Stimulated activated CD8-positive, alpha-beta memory T cell treated with anti-CD3 and anti-CD28 coated beads, Interleukin-12 subunit alpha, Interleukin-12 subunit beta, amount 100 ng/mL, for 1 hour (primary cell): ENCODE measurements around the gene TEDC2.

ENCODE experiments used
- DNase-seq: peaks from one replicate; pipeline ENCODE4 v3.0.0-alpha.2; 2020; ENCODE audit warnings: low read depth

Gene TEDC2

DNA sequence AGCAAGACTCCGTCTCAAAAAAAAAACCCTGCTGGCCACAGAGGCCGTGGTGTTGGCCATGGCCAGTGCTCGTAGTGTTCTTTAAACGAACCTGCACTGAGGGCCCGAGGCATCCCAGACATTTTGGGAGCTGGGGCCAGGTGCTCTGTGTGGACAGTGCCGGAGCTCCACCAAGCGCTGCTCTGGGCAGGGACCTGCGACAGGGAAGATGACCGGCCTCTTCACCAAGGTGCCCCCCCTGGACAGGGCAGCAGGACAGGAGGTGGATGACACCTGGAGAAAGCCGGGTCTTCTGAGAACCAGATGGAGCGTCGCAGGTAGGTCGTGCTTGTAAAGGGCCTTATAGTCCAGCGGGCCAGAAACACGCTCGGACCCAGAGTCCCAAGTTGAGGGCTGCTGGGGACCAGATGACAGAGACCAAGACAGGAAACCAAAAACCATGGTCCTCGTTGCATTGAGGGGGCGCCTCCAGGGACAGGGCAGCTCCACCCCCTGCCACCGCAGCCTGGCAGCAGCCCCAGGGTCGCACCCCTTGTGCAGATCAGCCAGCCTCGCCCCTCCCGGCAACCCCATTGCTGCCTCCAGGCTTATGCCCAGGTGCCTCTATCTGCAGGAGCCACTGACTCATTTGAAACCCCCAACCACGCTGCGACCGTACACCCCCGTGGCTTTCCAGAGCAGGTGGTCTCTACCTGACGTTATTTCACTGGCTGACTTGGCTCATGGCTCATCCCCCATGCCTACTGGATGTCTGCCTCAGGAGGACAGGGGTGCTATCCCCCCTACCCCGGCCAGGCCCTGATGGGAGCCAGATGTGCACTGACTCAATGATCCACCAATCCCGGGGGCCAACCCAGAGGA is 7.0 kb downstream of the TEDC2 start:
- no peak for DNase-seq

DNA sequence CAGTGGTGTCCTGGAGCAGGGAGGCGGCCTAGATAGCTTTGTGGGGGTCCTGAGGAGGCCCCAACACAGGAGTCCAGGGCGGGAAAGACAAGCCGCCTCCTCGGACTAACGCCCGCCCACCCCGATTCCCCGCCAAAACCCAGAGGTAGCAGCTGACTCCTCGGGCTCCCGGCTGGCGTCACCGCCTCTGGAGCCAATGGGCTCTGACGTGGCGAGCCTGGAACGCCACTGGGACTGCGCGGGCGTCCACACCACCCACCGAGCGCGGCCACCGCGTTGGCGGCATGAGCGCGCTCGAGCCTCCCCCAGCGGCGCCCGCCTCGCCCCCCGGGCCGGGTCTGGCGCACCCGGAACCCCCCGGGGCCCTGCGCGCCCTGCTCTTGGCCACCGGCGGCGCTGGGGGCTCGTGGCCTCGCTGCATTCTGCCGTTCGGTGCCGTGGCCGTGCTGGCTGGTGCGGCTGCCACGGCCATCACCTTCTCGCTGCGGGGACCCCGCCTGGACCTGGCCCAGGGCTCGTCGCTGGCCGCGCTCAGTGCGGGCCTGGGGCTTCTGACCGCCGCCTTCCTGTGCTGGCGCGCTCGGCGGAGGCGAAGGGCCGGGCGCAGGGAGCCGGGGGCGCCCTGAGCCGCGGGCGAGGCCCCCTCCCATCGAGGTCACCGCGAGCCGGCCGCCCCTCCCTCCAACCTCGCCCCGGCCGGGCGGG is 7.8 kb downstream of the TEDC2 start:
- DNase-seq, result no peak

DNA sequence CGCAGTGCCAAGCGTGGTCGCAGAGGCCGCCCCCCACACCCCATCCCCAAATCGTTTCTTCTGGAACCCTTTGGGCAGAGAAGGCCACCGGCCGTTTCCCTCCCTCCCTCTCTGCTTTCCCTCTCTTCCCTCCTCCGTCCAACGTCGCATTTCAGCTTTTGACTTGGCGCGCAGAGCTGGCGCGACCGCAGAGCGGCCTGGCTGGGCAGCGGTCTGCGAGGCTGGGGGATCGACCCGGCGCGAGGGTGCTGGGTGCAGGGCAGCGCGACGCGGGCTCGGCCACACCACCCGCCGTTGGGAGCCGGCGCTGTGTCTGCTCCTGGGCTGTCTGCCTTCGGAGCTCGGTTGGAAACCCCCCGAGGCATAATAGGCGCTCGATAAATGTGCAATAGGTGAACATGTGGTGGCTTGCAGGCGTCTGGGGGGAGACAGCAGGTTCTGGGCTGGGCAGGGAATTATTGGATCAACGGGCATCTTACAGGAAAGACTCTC is 8.4 kb downstream of the TEDC2 start:
- no peak for DNase-seq

DNA sequence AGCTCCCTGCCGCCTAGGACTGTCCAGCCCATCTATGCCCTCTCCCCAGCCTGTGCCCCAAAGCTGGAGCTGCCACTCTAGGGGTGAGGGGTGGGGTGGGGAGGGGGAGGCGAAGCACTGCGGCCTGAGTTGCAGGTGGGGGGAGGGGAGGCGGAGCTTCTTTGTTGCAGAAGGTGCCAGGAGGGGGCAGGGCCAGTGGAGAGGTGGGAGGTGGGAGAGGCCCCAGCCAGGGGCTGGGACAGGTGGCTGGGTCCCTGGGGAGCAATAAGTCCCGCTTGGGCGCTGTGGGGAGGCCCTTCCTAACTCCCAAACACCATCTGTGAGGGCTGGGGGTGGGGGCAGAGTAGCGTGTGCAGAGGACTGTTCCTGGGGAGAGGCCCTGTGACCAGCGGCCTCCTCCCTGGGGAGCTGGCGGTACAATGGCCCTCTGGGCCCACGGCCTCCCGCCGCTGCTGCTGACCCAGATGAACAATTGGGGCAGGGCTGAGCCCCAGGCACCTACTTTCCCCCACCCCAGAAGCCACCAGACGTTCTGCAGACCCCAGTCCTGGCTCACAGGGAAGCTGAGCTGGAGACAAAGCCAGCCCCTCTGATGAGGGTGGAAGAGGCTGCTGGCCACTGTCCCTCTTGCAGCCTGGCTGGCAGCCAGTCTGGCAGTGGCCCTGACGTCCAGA is 9.0 kb downstream of the TEDC2 start:
- no peak for DNase-seq

DNA sequence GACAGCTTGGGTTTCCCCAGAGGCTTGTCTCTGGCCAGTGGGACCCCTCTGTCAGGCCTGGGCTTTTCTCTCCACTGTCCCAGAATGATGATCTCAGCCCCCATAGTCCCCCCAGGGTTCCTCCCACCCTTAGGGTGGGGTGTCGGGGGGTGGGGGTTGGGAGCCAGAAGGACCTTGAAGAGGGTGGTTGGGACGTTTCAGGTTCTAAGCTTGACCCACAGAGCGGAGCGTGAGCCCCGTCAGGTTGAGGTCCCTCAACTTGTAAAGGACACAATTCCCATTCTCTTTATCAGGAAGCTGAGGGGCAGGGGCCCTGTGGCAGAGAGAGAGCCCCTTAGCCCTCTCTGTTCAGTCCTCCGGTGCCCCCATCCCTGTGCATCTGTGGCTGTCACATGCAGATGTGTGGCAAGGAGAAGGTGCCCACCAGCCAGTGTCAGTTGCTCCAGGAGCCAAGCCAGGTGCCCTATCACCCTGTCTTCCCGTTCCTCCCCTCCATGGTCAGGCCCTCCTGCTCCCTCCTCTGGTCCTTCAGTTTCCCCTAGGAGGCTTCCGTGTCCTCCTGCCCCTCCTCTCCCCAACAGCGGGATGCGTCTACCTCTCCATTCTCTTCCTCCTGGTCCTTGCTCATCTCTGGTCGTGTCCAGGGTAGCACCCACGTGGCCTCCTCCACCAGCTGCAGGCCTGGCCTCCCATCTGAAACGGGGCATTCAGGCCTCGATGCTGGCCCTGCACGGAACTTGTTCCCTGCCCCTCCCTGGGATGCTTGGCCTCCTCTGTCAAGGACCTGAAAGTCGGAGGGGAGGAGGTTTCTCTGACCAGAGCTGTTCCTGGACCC is 9.7 kb downstream of the TEDC2 start:
- no peak for DNase-seq

DNA sequence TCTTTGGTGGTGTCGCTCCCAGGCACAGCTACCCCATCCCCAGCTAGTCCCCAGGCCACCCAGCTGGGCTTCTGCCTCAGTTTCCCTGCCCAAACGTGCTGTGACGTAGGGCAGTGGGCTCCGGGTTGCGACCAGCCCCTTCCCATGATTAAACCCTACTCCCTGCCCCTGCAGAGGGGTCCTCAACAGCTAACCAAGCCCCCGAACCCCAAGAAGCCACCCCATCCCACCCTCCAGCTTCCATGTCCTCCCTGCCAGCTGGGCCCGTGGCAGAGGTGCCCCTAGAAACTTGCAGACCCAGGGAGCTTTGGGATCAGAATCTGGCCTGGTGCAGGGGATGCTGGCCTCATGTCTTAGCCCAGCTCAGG is 10.3 kb downstream of the TEDC2 start:
- no peak for DNase-seq

DNA sequence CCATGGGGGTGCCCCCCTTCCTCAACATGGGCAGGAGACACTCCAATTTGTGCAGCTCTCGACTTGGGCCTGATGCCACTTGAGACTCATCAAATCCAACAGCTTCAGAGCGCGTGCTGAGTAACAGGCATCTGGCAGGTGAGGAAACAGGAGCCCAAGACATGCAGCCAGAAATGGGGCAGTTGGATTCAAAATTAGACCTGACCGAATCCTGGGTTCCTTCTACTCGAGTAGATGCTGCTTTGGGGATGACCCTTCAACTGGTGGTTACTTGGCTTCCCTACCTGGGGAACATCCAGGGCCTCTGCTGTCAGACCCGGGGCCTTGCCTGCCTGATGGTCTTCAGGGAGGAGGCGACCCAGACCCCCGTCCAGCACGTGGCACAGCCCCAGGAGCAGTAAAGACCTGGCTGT is 10.7 kb downstream of the TEDC2 start:
- no peak for DNase-seq

DNA sequence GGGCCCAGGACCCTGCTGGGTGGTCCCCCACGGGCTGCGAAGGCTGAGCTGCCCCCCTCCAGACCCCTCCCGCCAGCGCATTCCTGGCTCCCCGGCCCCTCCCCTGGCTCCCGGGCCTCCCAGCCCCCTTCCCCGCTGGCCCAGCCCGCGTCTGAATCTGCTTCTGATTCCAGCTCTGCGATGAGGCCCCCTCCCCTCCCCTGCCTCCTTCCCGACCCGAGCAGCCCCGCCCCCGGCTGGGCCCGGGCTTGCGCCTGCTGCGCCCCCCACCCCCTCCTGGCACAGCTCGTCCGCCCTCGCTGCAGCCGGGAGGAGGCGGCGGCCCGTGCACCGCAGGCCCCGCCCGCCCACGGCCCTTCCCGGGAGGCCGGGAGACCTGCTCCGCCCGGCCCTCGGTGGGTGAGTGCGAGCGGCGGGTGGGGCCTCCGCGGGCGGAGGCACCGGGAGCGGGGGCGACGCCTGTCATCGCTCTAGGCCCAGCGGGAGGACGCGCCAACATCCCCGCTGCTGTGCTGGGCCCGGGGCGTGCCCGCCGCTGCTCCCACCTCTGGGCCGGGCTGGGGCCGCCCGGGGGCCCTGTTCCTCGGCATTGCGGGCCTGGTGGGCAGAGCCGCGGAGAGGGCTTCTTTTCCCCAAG is 11.2 kb downstream of the TEDC2 start, which contains the start of gene NTN3:
TSS of gene NTN3 (plus strand) at position 282 of the 637 bp plus-strand sequence. CDS start 405 bp downstream, outside the sequence.
- DNase-seq, result no peak

DNA sequence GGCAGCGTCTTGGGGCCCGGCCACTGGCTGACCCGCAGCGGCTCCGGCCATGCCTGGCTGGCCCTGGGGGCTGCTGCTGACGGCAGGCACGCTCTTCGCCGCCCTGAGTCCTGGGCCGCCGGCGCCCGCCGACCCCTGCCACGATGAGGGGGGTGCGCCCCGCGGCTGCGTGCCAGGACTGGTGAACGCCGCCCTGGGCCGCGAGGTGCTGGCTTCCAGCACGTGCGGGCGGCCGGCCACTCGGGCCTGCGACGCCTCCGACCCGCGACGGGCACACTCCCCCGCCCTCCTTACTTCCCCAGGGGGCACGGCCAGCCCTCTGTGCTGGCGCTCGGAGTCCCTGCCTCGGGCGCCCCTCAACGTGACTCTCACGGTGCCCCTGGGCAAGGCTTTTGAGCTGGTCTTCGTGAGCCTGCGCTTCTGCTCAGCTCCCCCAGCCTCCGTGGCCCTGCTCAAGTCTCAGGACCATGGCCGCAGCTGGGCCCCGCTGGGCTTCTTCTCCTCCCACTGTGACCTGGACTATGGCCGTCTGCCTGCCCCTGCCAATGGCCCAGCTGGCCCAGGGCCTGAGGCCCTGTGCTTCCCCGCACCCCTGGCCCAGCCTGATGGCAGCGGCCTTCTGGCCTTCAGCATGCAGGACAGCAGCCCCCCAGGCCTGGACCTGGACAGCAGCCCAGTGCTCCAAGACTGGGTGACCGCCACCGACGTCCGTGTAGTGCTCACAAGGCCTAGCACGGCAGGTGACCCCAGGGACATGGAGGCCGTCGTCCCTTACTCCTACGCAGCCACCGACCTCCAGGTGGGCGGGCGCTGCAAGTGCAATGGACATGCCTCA is 12.0 kb downstream of the TEDC2 start:
- DNase-seq, result no peak

DNA sequence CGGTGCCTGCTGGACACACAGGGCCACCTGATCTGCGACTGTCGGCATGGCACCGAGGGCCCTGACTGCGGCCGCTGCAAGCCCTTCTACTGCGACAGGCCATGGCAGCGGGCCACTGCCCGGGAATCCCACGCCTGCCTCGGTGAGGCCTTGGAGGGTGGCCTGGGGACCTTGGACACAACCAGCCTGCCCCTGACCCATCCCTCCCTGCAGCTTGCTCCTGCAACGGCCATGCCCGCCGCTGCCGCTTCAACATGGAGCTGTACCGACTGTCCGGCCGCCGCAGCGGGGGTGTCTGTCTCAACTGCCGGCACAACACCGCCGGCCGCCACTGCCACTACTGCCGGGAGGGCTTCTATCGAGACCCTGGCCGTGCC is 12.6 kb downstream of the TEDC2 start:
- no peak for DNase-seq

DNA sequence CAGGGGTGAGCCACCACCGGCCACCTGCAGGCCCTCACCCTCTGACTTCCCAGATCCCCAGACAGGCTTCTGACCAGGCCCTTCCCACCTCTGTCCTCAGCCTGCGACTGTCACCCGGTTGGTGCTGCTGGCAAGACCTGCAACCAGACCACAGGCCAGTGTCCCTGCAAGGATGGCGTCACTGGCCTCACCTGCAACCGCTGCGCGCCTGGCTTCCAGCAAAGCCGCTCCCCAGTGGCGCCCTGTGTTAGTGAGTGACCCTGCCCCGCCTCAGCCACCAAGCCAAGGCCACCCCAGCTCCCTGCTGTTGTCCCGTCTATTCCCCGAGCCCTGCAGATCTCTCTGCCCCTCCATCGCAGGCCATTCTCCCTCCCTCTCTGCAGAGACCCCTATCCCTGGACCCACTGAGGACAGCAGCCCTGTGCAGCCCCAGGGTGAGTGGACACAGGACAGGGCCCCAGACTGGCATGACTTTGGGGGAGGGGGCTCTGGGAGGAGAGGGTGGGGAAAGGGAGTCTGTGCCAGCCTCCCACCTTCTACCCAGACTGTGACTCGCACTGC is 13.1 kb downstream of the TEDC2 start:
- no peak for DNase-seq

DNA sequence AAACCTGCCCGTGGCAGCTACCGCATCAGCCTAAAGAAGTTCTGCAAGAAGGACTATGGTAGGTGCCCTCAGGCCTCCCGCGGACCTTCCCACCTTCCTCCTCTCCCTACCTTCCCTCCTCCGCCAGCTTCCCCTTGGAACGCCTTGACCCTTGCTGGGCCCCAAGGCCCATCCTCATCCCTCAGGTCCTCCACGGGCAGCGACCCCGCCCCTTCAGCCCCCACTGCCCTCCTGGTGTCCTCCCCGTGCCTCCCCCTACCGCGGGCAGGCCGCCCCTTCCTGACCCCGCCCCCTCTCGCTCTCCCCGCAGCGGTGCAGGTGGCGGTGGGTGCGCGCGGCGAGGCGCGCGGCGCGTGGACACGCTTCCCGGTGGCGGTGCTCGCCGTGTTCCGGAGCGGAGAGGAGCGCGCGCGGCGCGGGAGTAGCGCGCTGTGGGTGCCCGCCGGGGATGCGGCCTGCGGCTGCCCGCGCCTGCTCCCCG is 13.6 kb downstream of the TEDC2 start:
- no peak for DNase-seq

DNA sequence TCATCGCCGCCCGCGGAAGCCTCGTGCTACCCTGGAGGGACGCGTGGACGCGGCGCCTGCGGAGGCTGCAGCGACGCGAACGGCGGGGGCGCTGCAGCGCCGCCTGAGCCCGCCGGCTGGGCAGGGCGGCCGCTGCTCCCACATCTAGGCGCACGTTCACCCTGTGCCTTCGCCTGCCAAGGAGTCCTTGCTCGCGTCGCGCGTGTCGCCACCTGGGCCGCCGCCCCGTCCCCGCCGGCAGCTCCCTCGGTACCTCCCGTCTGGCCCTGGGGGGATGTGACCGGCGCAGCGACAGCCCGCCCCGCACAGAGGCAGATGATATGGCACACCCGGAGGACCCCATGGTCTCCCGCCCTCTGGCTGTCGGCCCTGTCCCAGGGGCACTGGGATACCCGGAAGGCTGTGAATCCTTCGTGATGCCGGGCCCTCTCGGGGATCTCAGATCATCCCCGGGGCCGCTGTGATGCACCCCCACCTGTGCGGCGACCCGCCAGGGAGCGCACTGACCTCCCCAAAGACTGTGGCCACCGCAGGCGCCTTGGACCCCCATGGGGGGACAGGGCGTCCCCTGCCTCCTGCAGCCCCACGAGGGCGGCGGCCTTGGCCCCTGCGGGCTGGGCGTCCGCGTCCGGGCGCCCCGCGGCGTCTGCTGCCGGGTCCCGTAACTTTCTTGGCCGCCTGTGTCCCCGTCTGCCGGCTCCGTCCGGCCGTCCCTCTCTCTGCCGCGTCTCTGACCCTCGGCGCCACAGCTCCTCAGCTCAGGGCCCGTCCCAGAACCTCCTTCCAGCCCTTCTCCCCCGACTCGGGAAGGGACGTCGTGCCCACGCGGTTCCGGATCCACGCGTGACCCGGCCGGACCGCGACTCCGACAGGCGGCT is 14.3 kb downstream of the TEDC2 start:
- no peak for DNase-seq

DNA sequence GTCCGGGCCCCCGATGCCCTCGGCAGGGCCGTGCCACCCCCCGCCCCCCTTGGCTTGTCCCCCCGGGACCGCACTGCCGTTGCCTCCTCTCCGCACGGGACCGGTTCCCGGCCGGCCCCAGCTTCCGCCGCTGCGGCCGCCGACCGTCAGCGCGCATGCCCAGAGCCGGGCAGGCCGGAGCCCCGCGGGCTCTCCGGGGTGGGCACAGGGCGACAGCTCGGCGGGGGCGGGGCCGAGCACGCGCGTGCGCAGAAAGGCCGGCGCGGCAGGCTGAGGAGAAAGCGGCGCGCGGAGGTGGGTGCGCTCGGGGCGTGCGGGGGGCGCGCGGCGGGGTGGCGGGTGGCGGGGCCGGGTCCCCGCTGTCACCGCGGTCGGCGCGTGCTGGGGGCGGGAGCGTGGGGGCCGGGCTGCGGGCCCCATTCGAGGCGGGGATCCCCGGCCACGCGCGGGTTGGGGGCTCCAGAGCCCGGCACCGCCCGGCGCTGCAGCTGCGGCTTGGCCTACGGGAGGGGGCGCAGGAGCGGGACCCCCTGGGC is 15.0 kb downstream of the TEDC2 start, which contains the start of gene TBC1D24:
TSS of gene TBC1D24 (plus strand) at position 251 of the 536 bp plus-strand sequence. CDS start 21,022 bp downstream, outside the sequence.
- DNase-seq, result peak; percentile 65

DNA sequence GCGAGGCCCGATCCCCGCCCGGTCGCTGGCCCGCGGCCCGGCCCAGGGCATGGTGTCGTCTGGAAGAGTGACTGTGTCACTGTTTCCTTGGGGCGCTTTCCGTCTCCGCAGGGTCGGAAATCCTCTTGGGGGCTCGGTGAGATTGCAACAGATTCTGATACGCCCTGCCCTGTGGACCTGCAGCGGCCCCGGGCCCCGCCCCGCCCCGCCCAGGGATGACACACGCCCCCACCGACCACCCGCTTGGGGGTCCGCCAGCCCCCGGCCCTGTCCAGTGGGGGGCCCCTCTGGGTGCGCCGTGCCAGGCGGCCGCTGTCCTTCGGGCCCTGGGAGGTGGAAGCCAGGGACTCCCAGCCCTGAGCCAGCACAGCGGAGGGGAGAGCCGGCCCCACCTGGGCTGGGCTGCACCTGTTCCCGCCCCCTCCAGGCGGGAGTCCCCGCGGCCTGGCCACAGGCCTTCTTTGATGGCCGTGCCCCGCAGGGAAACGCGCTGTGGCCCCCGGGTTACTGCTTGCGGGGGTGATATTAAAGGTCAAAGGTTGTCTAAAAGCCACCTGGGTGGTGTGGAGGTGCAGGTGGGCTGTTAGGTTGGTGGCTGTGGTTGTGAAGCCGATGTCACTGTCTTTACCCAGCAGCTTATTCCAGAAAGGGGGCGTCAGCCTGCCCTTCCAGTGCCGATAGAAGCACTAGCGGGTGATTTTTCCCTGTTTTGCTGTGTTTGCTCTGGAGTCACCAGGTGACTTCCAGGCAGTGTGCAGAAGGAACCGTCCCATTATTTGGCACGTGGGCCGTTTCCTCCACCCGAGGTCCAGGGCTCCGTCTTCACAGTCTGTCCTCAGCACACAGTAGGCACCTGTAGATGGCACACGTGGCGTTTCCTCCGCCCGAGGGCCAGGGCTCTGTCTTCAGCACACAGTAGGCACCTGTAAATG is 15.8 kb downstream of the TEDC2 start:
- no peak for DNase-seq

DNA sequence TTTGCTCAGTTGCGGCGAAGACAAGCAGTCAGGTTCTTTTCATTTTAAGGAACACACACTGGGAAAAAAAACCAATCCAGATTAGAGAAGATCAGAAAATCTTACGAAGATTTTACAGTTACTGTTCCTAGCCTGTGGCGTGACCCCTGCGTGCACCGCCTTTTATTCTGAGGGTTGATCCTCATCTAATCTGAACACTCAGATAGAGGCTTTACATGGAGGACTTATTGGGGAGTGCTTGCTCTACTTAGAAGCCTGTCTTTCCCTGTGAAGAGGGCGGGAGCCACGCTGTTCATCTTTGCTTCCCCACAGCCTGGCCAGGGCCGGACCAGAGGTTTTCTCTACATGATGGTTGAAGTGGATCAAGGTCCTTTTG is 16.4 kb downstream of the TEDC2 start:
- DNase-seq, result no peak

DNA sequence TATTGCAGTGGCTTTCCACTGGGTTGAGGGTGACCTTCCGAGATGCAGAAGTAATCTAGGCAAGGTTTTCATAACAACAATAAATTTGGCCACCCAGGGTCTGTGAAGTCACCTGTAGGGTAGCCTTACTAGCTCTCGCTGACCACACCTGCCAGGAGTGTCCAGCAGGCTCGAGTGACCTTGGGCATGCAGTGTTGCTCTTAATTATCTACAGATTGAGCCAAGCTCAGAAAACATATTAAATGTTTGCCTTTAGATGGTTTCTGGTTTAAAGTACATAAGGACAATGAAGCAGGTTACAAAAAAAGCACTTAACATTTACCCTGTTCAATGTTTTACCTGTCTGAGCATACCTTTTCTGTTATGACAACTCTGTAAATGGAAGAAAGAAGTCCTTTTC is 16.8 kb downstream of the TEDC2 start:
- no peak for DNase-seq
